ENCODE results near the gene SPATA6. TPM values are rescaled to one million over a fixed set of nuclear protein-coding genes. Genes with fewer than 3 reads are reported as not detected.
"Not testable (repeated sequence)": the region's sequence is repeated elsewhere in the genome, so short reads cannot be mapped to it uniquely, and the experiment has no call there.

Gene SPATA6
- total RNA-seq, result 1 to 10 TPM; 1.3 to 1.6 TPM

GRCh38 chr1:48471691-48472576 lies at the start of gene SPATA6:
TSS of gene SPATA6 (minus strand) at chr1:48472204. CDS start at chr1:48472008, 196 bp downstream.
- POLR2A ChIA-PET, result interaction anchor here (0.5 to 0.6 kb wide), 2 partner anchors 1842 to 1966 kb away, joined by 3 to 7 read pairs; no protein-coding TSS in a partner anchor
- CTCF ChIA-PET, result no interaction called here

GRCh38 chr1:48519896-48520295 lies 47.9 kb upstream of the SPATA6 start:
- CTCF ChIA-PET, POLR2A ChIA-PET: not testable (repeated sequence)

GRCh38 chr1:48506870-48507269 lies 34.9 kb upstream of the SPATA6 start:
- ChIA-PET POLR2A (no interaction called here), CTCF (interaction anchor here (0.8 kb wide), 1 partner anchor 311 kb away, joined by 3 read pairs; no protein-coding TSS in a partner anchor)

- ChIA-PET CTCF (no interaction called here), POLR2A (no interaction called here)
These were observed 28.8 kb upstream of the SPATA6 start for GRCh38 chr1:48500541-48501450.

- ChIA-PET CTCF (no interaction called here), POLR2A (no interaction called here)
These were observed 27.3 kb upstream of the SPATA6 start for GRCh38 chr1:48499211-48499735.

GRCh38 chr1:48498096-48498791 lies 26.2 kb upstream of the SPATA6 start:
- POLR2A ChIA-PET, result no interaction called here
- CTCF ChIA-PET, result interaction anchor here (0.6 kb wide), 1 partner anchor 39 kb away, joined by 4 read pairs; no protein-coding TSS in a partner anchor

- CTCF ChIA-PET, result interaction anchor here (0.7 kb wide), 1 partner anchor 404 kb away, joined by 3 read pairs; no protein-coding TSS in a partner anchor
- POLR2A ChIA-PET, result no interaction called here
These were observed 23.9 kb upstream of the SPATA6 start for GRCh38 chr1:48495911-48496310.

GRCh38 chr1:48495166-48495565 lies 23.2 kb upstream of the SPATA6 start:
- ChIA-PET CTCF (interaction anchor here (0.6 kb wide), 1 partner anchor 12 kb away, joined by 3 read pairs; no protein-coding TSS in a partner anchor), POLR2A (no interaction called here)

- CTCF ChIA-PET, result no interaction called here
- POLR2A ChIA-PET, result no interaction called here
These were observed 22.2 kb upstream of the SPATA6 start for GRCh38 chr1:48493970-48494769.

- POLR2A ChIA-PET, result no interaction called here
These were observed 21.0 kb upstream of the SPATA6 start for GRCh38 chr1:48493041-48493440.

GRCh38 chr1:48492392-48492791 lies 20.4 kb upstream of the SPATA6 start:
- ChIA-PET POLR2A (no interaction called here), CTCF (no interaction called here)

More at GRCh38 chr1:48493041-48493440, 21.0 kb upstream of the SPATA6 start:
- CTCF ChIA-PET, result no interaction called here

- ChIA-PET POLR2A (no interaction called here), CTCF (no interaction called here)
These were observed 16.7 kb upstream of the SPATA6 start for GRCh38 chr1:48488721-48489120.

- ChIA-PET CTCF (no interaction called here), POLR2A (no interaction called here)
These were observed 8.5 kb upstream of the SPATA6 start for GRCh38 chr1:48480504-48480903.

- CTCF ChIA-PET, POLR2A ChIA-PET: not testable (repeated sequence)
These were observed 8.0 kb upstream of the SPATA6 start for GRCh38 chr1:48480023-48480422.

- ChIA-PET POLR2A (interaction anchor here (0.5 kb wide), 1 partner anchor 1843 kb away, joined by 7 read pairs; no protein-coding TSS in a partner anchor), CTCF (no interaction called here)
These were observed 634 bp upstream of the SPATA6 start for GRCh38 chr1:48472638-48473037.

- ChIA-PET CTCF (no interaction called here), POLR2A (no interaction called here)
These were observed 884 bp downstream of the SPATA6 start for GRCh38 chr1:48470950-48471690.

GRCh38 chr1:48470481-48470855 lies 1.5 kb downstream of the SPATA6 start:
- ChIA-PET CTCF (no interaction called here), POLR2A (no interaction called here)
